ENCODE data around the gene DUSP5.

DNA sequence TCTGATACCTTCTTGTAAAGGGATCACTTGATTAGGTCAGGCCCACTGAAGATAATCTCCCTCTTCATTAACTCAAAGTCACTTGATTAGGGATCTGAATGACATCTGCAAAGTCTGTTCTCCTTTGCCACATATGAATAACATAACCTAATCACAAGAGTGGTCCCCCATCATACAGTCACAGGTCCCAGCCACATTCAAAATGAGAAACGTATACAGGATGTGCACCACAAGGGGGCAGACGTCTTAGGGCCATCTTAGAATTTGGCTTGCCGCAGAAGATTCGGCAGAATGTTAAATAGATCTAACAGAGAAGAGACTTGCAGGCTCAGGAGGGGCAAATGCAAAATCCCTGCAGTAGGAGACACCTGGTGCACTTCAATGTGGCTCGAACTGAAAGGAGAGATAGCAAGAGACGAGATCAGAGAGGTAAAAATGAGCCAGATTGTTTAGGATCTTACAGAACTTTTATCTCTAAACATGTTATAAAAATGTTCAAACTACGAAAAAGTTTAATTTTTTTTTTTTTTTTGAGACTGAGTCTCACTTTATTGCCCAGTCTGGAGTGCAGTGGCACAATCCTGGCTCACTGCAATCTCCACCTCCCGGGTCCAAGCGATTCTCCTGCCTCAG, 59.4 kb downstream of the DUSP5 start:
- TF ChIP-seq, protein P1, sequence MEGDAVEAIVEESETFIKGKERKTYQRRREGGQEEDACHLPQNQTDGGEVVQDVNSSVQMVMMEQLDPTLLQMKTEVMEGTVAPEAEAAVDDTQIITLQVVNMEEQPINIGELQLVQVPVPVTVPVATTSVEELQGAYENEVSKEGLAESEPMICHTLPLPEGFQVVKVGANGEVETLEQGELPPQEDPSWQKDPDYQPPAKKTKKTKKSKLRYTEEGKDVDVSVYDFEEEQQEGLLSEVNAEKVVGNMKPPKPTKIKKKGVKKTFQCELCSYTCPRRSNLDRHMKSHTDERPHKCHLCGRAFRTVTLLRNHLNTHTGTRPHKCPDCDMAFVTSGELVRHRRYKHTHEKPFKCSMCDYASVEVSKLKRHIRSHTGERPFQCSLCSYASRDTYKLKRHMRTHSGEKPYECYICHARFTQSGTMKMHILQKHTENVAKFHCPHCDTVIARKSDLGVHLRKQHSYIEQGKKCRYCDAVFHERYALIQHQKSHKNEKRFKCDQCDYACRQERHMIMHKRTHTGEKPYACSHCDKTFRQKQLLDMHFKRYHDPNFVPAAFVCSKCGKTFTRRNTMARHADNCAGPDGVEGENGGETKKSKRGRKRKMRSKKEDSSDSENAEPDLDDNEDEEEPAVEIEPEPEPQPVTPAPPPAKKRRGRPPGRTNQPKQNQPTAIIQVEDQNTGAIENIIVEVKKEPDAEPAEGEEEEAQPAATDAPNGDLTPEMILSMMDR (conservative IDR thresholded peaks at IDR 0.05), result peak; percentile 54
- TF ChIP-seq EZH2 (IDR thresholded peaks at IDR 0.05; ENCODE audit: low read depth), result no peak

Measured in PC-9 (cell line).